GM13977 (cell line): ENCODE data around the gene CYLD.

Experiments
- DNase-seq: peaks from one replicate; pipeline ENCODE4 v3.0.0; 2012; ENCODE audit warnings: low spot score
- CTCF ChIP-seq: IDR thresholded peaks from 2 replicates; pipeline ENCODE4 v1.5.1; 2012; ENCODE audit warnings: mild to moderate bottlenecking, control low read depth; ENCODE audit not compliant: insufficient read depth; ENCODE audit errors: extremely low read depth, missing control alignments
- in situ Hi-C: fragments of 300-500 bp; cut with MboI; formaldehyde crosslinking; loops from one replicate; pipeline ENCODE4 v1.12.0; 2022; ENCODE audit warnings: low sequenced_read_pairs, low pct_unique_long_range_greater_than_20kb, mixed read lengths, inconsistent platforms; ENCODE audit not compliant: unreplicated experiment

The CYLD gene

GRCh38 chr16:50791522-50791921 lies 49.6 kb downstream of the CYLD start:
- TF ChIP-seq CTCF: no peak
- DNase-seq: no peak
- in situ Hi-C loops: loop anchor here (25.0 kb wide), 1 partner anchor 429 kb away; the partner anchor contains the start of gene BRD7

- in situ Hi-C loops: loop anchor here (25.0 kb wide), 1 partner anchor 435 kb away; the partner anchor contains the start of gene BRD7
- no peak for TF ChIP-seq CTCF
- DNase-seq: no peak
Observed at GRCh38 chr16:50796829-50797228, 54.9 kb downstream of the CYLD start.

DNA sequence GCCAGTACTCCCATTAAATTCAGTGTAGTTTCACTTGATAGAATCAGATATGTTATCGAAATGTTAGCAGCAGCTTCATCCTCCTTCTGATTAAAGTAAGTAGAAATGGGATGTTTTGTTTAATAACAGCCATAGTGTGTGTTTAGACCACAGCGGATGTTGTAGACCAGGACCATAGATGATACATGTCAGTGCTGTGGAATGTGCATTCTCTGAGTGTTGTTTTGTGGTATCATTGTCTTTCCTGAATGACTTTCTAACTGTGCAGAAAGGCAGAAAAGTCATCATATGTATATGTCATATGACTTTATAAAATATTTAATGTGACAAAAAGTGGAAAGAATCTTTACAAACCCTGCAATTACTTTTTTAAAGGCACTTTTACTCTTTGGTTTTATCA lies 55.6 kb downstream of the CYLD start:
- no peak for TF ChIP-seq CTCF
- in situ Hi-C loops: loop anchor here (25.0 kb wide), 1 partner anchor 435 kb away; the partner anchor contains the start of gene BRD7
- DNase-seq: no peak

GRCh38 chr16:50800074-50800473 lies 58.2 kb downstream of the CYLD start:
- in situ Hi-C loops: no loop called here

DNA sequence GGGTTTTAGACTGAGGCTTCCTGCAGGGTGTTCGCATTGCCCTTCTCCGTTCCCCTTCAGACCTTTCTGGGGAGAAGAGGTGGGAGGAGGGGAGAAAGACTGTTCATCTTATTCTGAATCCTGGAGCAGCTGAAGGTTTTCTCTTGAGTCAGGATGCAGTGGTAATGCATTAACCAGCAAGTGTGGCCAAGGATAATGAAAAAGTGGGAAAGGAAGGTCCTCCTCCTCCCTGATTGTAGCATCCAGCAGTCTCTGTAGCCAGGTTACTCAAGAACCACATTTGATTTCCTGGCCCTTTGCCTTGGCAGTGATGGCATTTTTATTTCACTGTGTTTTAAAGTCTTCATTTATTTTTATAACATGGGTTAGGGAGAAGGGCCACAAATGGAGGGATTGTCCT lies 59.1 kb downstream of the CYLD start:
- no peak for DNase-seq
- in situ Hi-C loops: no loop called here
- no peak for TF ChIP-seq CTCF

More at GRCh38 chr16:50800074-50800473, 58.2 kb downstream of the CYLD start:
- TF ChIP-seq CTCF: no peak
- DNase-seq: no peak

DNA sequence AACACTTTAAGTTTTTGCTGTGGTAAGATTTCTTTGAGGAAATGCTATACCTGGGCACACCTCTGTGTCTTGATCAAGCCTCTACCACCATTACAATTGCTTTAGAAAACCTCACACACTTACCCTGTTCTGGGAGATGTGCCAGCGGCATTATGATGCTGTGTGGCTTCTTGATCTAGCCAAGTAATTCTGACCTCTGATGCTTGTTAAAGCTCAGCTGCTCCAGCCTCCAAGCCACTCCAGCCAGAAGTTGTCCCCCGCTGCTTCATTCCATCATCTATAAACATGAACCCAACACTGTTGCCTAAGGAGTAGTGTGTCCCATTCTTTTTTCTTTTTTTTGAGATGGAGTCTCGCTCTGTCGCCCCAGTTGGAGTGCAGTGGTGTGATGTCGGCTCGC lies 60.1 kb downstream of the CYLD start:
- in situ Hi-C loops: no loop called here
- no peak for DNase-seq
- TF ChIP-seq CTCF: no peak

GRCh38 chr16:50802961-50803360 lies 61.1 kb downstream of the CYLD start:
- no peak for TF ChIP-seq CTCF
- in situ Hi-C loops: no loop called here
- no peak for DNase-seq
